ENCODE results near the gene POLR2M.
A peak's percentile ranks its signal among the peaks of the same experiment; 100 is the strongest.

POLR2M gene

GRCh38 chr15:57698243-57698642 lies 8.3 kb upstream of the POLR2M start:
- no peak for TF ChIP-seq CTCF (IDR thresholded peaks at IDR 0.05; ENCODE audit: insufficient read depth, low read depth, low read length, missing control alignments)

GRCh38 chr15:57698991-57699390 lies 7.5 kb upstream of the POLR2M start:
- DNase-seq (ENCODE audit: low read depth), result no peak
- no peak for TF ChIP-seq CTCF (IDR thresholded peaks at IDR 0.05; ENCODE audit: insufficient read depth, low read depth, low read length, missing control alignments)
- H3K4me3 ChIP-seq (ENCODE audit: low read length), result no peak overlapping the region

More at GRCh38 chr15:57698243-57698642, 8.3 kb upstream of the POLR2M start:
- DNase-seq (ENCODE audit: low read depth), result no peak
- H3K4me3 ChIP-seq (ENCODE audit: low read length), result no peak overlapping the region

GRCh38 chr15:57703387-57703786 lies 3.1 kb upstream of the POLR2M start:
- no peak for TF ChIP-seq CTCF (IDR thresholded peaks at IDR 0.05; ENCODE audit: insufficient read depth, low read depth, low read length, missing control alignments)
- H3K4me3 ChIP-seq (ENCODE audit: low read length), result no peak overlapping the region
- peak; percentile 31 for DNase-seq (ENCODE audit: low read depth)

GRCh38 chr15:57704441-57704840 lies 2.1 kb upstream of the POLR2M start:
- no peak for DNase-seq (ENCODE audit: low read depth)
- no peak for TF ChIP-seq CTCF (IDR thresholded peaks at IDR 0.05; ENCODE audit: insufficient read depth, low read depth, low read length, missing control alignments)
- H3K4me3 ChIP-seq (ENCODE audit: low read length), result no peak overlapping the region

- no peak for TF ChIP-seq CTCF (IDR thresholded peaks at IDR 0.05; ENCODE audit: insufficient read depth, low read depth, low read length, missing control alignments)
- H3K4me3 ChIP-seq (ENCODE audit: low read length), result peak overlapping the region; percentile 69
- no peak for DNase-seq (ENCODE audit: low read depth)
These were observed 639 bp upstream of the POLR2M start for GRCh38 chr15:57705746-57706404.

- peak; percentile 29 for DNase-seq (ENCODE audit: low read depth)
- TF ChIP-seq CTCF (IDR thresholded peaks at IDR 0.05; ENCODE audit: insufficient read depth, low read depth, low read length, missing control alignments), result no peak
- H3K4me3 ChIP-seq (ENCODE audit: low read length), result peak overlapping the region; percentile 69
These were observed 1.5 kb downstream of the POLR2M start for GRCh38 chr15:57708047-57708446.

- no peak overlapping the region for H3K4me3 ChIP-seq (ENCODE audit: low read length)
- DNase-seq (ENCODE audit: low read depth), result no peak
- TF ChIP-seq CTCF (IDR thresholded peaks at IDR 0.05; ENCODE audit: insufficient read depth, low read depth, low read length, missing control alignments), result no peak
These were observed 11.8 kb downstream of the POLR2M start for GRCh38 chr15:57718309-57718708.
